ENCODE measurements around the gene ESAM. TPM values are rescaled to one million over a fixed set of nuclear protein-coding genes. Genes with fewer than 3 reads are reported as not detected.
A peak's percentile ranks its signal among the peaks of the same experiment; 100 is the strongest.

The ESAM gene
- total and polyA plus RNA-seq, 2 donors (not counting 1 experiment from before 2014, with no cell fraction given), result 1.4 to 14.5 TPM

DNA sequence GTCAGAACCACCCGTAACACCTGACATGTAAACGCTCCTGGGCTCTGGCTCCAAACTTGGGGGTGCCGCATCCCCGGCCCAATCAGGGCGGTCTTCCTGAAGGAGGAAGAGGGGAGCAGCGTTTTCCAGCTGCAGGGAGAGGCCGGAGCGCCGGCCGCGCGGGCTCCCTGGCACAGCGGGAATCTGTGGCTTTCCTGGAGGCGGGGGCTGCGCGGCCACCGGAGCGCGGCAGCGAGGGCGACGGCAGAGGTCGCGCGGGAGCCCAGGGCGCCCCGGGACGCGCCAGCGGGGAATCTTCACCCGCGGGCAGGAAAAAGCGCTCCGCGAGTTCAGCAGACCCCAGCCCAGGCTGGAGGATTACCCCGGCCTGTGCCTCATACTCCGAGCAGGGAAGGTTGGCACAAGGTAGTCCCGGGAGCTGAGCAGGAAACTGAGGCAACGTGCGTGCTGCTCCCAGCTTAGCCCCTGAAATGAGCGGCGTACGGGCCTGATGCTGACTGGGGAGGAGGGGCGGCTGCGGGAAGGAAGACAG, 600 bp upstream of the ESAM start:
- ChIA-PET POLR2A (interaction anchor here (1.5 to 1.6 kb wide), 2 partner anchors 16 to 23 kb away, joined by 3 to 7 read pairs; partner anchors contain the start of gene NRGN), CTCF (interaction anchor here (0.7 to 11.1 kb wide), 21 partner anchors 9 to 120 kb away, joined by 3 to 202 read pairs (median 9); partner anchors contain the start of genes MSANTD2, NRGN, SIAE and SPA17)
- no peak for TF ChIP-seq EZH2 (IDR thresholded peaks at IDR 0.05; ENCODE audit: borderline replicate concordance, insufficient read depth, low read depth, low read length, poor library complexity, severe bottlenecking)
- TF ChIP-seq, protein P1, sequence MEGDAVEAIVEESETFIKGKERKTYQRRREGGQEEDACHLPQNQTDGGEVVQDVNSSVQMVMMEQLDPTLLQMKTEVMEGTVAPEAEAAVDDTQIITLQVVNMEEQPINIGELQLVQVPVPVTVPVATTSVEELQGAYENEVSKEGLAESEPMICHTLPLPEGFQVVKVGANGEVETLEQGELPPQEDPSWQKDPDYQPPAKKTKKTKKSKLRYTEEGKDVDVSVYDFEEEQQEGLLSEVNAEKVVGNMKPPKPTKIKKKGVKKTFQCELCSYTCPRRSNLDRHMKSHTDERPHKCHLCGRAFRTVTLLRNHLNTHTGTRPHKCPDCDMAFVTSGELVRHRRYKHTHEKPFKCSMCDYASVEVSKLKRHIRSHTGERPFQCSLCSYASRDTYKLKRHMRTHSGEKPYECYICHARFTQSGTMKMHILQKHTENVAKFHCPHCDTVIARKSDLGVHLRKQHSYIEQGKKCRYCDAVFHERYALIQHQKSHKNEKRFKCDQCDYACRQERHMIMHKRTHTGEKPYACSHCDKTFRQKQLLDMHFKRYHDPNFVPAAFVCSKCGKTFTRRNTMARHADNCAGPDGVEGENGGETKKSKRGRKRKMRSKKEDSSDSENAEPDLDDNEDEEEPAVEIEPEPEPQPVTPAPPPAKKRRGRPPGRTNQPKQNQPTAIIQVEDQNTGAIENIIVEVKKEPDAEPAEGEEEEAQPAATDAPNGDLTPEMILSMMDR (IDR thresholded peaks at IDR 0.05), result no peak
- peak overlapping the region; percentile 76 for H3K9ac ChIP-seq (ENCODE audit: low read length)
- H3K4me3 ChIP-seq (ENCODE audit: control extremely low read depth in 1 of 5, extremely low read depth in 1 of 5, insufficient read depth in 1 of 5, low read depth in 2 of 5, low read length in 4 of 5), result peak overlapping the region; percentile 42 to 81 (median 64)
- H3K79me2 ChIP-seq (ENCODE audit: control insufficient read depth, insufficient read depth, low read length), result peaks cover 23% of the 10 kb centered on the region
- WGBS (ENCODE audit: insufficient coverage), result under 1% methylated on average over 44 of the region's 45 CpGs
- DNase-seq (no peak), ATAC-seq (ENCODE audit: low read depth) (peak; percentile 3)
- peaks cover 6% of the 10 kb centered on the region for H4K20me1 ChIP-seq (ENCODE audit: control insufficient read depth, insufficient read depth, low read length, poor library complexity, severe bottlenecking)
- Mint-ChIP-seq H3K27ac (no peak overlapping the region), H3K4me3 (peak overlapping the region; percentile 94), H3K9me3 (ENCODE audit: insufficient read depth) (no peaks in the 10 kb centered on the region), H3K4me1 (peaks cover 46% of the 10 kb centered on the region), H3K27me3 (peaks cover 6% of the 10 kb centered on the region)
- H3K9me3 ChIP-seq (ENCODE audit: control extremely low read depth in 1 of 3, control insufficient read depth in 2 of 3, insufficient read depth in 1 of 3, low read length in 2 of 3), result peaks cover 0 to 3% (median 0%) of the 10 kb centered on the region in 3 donors
- H3K4me1 ChIP-seq (ENCODE audit: control insufficient read depth in 2 of 2, insufficient read depth in 2 of 2, low read length in 2 of 2), result peaks cover 43 to 61% of the 10 kb centered on the region in 2 donors
- intact Hi-C loops (cut with micrococcal nuclease), result loop anchor here (1.0 to 2.0 kb wide), 9 partner anchors 16 to 140 kb away; partner anchors contain the start of genes MSANTD2, NRGN, SIAE and SPA17
- H2AFZ ChIP-seq (ENCODE audit: insufficient read depth, low read depth, low read length, poor library complexity, severe bottlenecking), result peak overlapping the region; percentile 86
- peak overlapping the region; percentile 99 for H3K4me2 ChIP-seq (replicated peaks; ENCODE audit: low read depth, low read length, poor library complexity, severe bottlenecking)
- H3K36me3 ChIP-seq (replicated peaks in 1 of 2; ENCODE audit: control extremely low read depth in 1 of 2, control insufficient read depth in 1 of 2, extremely low read depth in 1 of 2, insufficient read depth in 2 of 2, low read length in 1 of 2), result peaks cover 0 to 8% of the 10 kb centered on the region in 2 experiments
- peaks cover 0 to 22% (median 10%) of the 10 kb centered on the region in 4 experiments for H3K27me3 ChIP-seq (replicated peaks in 1 of 4; ENCODE audit: control extremely low read depth in 1 of 4, control insufficient read depth in 3 of 4, insufficient read depth in 4 of 4, low read length in 3 of 4)
- H3K27ac ChIP-seq (ENCODE audit: low read length in 2 of 2), result peak overlapping the region in 1 of 2 donors; percentile 67
